H9 (cell line): ENCODE results near the gene FCGBP. TPM values are rescaled to one million over a fixed set of nuclear protein-coding genes. Genes with fewer than 3 reads are reported as not detected.
"Not testable (repeated sequence)": the region's sequence is repeated elsewhere in the genome, so short reads cannot be mapped to it uniquely, and the experiment has no call there.

Experiments
- DNase-seq: peaks from one replicate; pipeline ENCODE4 v3.0.0-alpha.2; 2017
- H2AFZ ChIP-seq: one replicate; pipeline ENCODE4 v1.6.1; 2013; ENCODE audit warnings: mild to moderate bottlenecking, low read length, control low read depth, moderate library complexity
- H2AK5ac ChIP-seq: 2 replicates; pipeline ENCODE4 v1.6.1; 2013; ENCODE audit warnings: low read length, control low read depth, mixed read lengths; ENCODE audit not compliant: insufficient read length
- H2BK120ac ChIP-seq: one replicate; pipeline ENCODE4 v1.6.1; 2013; ENCODE audit warnings: low read depth, mild to moderate bottlenecking, low read length, control low read depth, inconsistent platforms; ENCODE audit not compliant: poor library complexity, severe bottlenecking
- H2BK12ac ChIP-seq: 2 replicates; pipeline ENCODE4 v1.6.1; 2013; ENCODE audit warnings: low read length, control low read depth, mixed read lengths, low read depth; ENCODE audit not compliant: insufficient read length
- H2BK15ac ChIP-seq: 2 replicates; pipeline ENCODE4 v1.6.1; 2013; ENCODE audit warnings: low read depth, low read length, control low read depth
- H2BK20ac ChIP-seq: one replicate; pipeline ENCODE4 v1.6.1; 2013; ENCODE audit warnings: low read depth, mild to moderate bottlenecking, low read length, control low read depth, inconsistent platforms; ENCODE audit not compliant: poor library complexity, severe bottlenecking
- H2BK5ac ChIP-seq: 2 replicates; pipeline ENCODE4 v1.6.1; 2013; ENCODE audit warnings: low read length, control low read depth, mixed read lengths; ENCODE audit not compliant: insufficient read length
- H3K14ac ChIP-seq: 2 replicates; pipeline ENCODE4 v1.6.1; 2013; ENCODE audit warnings: low read length, control low read depth; ENCODE audit not compliant: insufficient read depth
- H3K18ac ChIP-seq: 2 replicates; pipeline ENCODE4 v1.6.1; 2013; ENCODE audit warnings: low read depth, mild to moderate bottlenecking, mixed read lengths, low read length, control low read depth; ENCODE audit not compliant: insufficient read length
- H3K23ac ChIP-seq: 2 replicates; pipeline ENCODE4 v1.6.1; 2013; ENCODE audit warnings: low read length, control low read depth, mixed read lengths, low read depth; ENCODE audit not compliant: insufficient read length
- H3K23me2 ChIP-seq: 2 replicates; pipeline ENCODE4 v1.6.1; 2013; ENCODE audit warnings: low read depth, mild to moderate bottlenecking, mixed read lengths, low read length, control low read depth; ENCODE audit not compliant: insufficient read length, poor library complexity, severe bottlenecking
- H3K27ac ChIP-seq: 2 replicates; pipeline ENCODE4 v1.5.1; 2013; ENCODE audit warnings: low read length, control low read depth, mixed read lengths, low read depth; ENCODE audit not compliant: insufficient read length
- H3K27me3 ChIP-seq: 2 replicates; pipeline ENCODE4 v1.6.1; 2013; ENCODE audit warnings: low read length, control low read depth, inconsistent platforms; ENCODE audit not compliant: insufficient read depth
- H3K4ac ChIP-seq: 2 replicates; pipeline ENCODE4 v1.6.1; 2013; ENCODE audit warnings: low read depth, mild to moderate bottlenecking, control low read depth, inconsistent platforms, low read length, moderate library complexity
- H3K4me1 ChIP-seq: 2 replicates; pipeline ENCODE4 v1.6.1; 2013; ENCODE audit warnings: low read length, control low read depth, inconsistent platforms; ENCODE audit not compliant: insufficient read depth
- H3K4me2 ChIP-seq: 2 replicates; pipeline ENCODE4 v1.6.1; 2013; ENCODE audit warnings: low read length, control low read depth, mixed read lengths; ENCODE audit not compliant: insufficient read length, insufficient read depth
- H3K56ac ChIP-seq: 2 replicates; pipeline ENCODE4 v1.6.1; 2013; ENCODE audit warnings: low read depth, mild to moderate bottlenecking, mixed read lengths, low read length, control low read depth; ENCODE audit not compliant: insufficient read length
- H3K79me1 ChIP-seq: 2 replicates; pipeline ENCODE4 v1.6.1; 2013; ENCODE audit warnings: low read depth, mild to moderate bottlenecking, moderate library complexity, low read length, control low read depth, inconsistent platforms; ENCODE audit not compliant: insufficient read depth, poor library complexity, severe bottlenecking
- H3K79me2 ChIP-seq: 2 replicates; pipeline ENCODE4 v1.6.1; 2013; ENCODE audit warnings: low read length, control low read depth, inconsistent platforms; ENCODE audit not compliant: insufficient read depth
- H3K9ac ChIP-seq: 2 replicates; pipeline ENCODE4 v1.6.1; 2013; ENCODE audit warnings: low read length, control low read depth, mixed read lengths; ENCODE audit not compliant: insufficient read length; ENCODE audit errors: extremely low read depth
- H3K9me3 ChIP-seq: one replicate; pipeline ENCODE4 v1.6.1; 2013; ENCODE audit warnings: low read depth, low read length, inconsistent platforms; ENCODE audit not compliant: control insufficient read depth
- H3T11ph ChIP-seq: one replicate; pipeline ENCODE4 v1.6.1; 2013; ENCODE audit warnings: mild to moderate bottlenecking, low read length, control low read depth, inconsistent platforms
- H4K20me1 ChIP-seq: one replicate; pipeline ENCODE4 v1.6.1; 2013; ENCODE audit not compliant: control insufficient read depth, insufficient read length, insufficient read depth
- H4K5ac ChIP-seq: 2 replicates; pipeline ENCODE4 v1.6.1; 2013; ENCODE audit warnings: low read depth, mild to moderate bottlenecking, mixed read lengths, low read length, control low read depth; ENCODE audit not compliant: insufficient read length
- H4K8ac ChIP-seq: replicated peaks from 2 replicates; pipeline ENCODE4 v1.6.1; 2013; ENCODE audit warnings: low read length, control low read depth, mixed read lengths, low read depth; ENCODE audit not compliant: insufficient read length
- H4K91ac ChIP-seq: 2 replicates; pipeline ENCODE4 v1.6.1; 2013; ENCODE audit warnings: low read depth, mild to moderate bottlenecking, moderate library complexity, mixed read lengths, low read length, control low read depth; ENCODE audit not compliant: insufficient read length
- H3K27ac Mint-ChIP-seq, 3 experiments: 2 replicates in 2 of 3; 3 replicates in 1 of 3; pipeline ENCODE4 v1.8.0; 2020 to 2021; ENCODE audit warnings: mixed read lengths in 3 of 3, mild to moderate bottlenecking in 1 of 3, moderate library complexity in 1 of 3
- H3K27me3 Mint-ChIP-seq: 2 replicates; pipeline ENCODE4 v1.8.0; 2021; ENCODE audit warnings: low read depth, mild to moderate bottlenecking, moderate library complexity, mixed read lengths
- H3K36me3 Mint-ChIP-seq, 3 experiments: 2 replicates in 2 of 3; 3 replicates in 1 of 3; pipeline ENCODE4 v1.8.0; 2020 to 2021; ENCODE audit warnings: low read depth in 3 of 3, mixed read lengths in 3 of 3; ENCODE audit not compliant: insufficient read depth in 1 of 3
- H3K4me1 Mint-ChIP-seq, 2 experiments: 2 replicates each; pipeline ENCODE4 v1.8.0; 2020; ENCODE audit warnings: mixed read lengths in 2 of 2
- H3K4me3 Mint-ChIP-seq, 2 experiments: 2 replicates in 1 of 2; 3 replicates in 1 of 2; pipeline ENCODE4 v1.8.0; 2020 to 2021; ENCODE audit warnings: mild to moderate bottlenecking in 2 of 2, mixed read lengths in 2 of 2, moderate library complexity in 1 of 2
- H3K9me3 Mint-ChIP-seq, 2 experiments: 2 replicates in 1 of 2; 3 replicates in 1 of 2; pipeline ENCODE4 v1.8.0; 2020; ENCODE audit warnings: mild to moderate bottlenecking in 2 of 2, mixed read lengths in 2 of 2, moderate library complexity in 1 of 2
- WGBS: extraction: QIAGEN DNeasy Blood & Tissue Kit; methylation state at CpG from one replicate; pipeline ENCODE4 v1.1.7; 2013; ENCODE audit warnings: missing lambda C conversion rate, low lambda C conversion rate, mixed read lengths; ENCODE audit not compliant: insufficient read length; ENCODE audit errors: extremely low coverage; 5-methylcytosine and 5-hydroxymethylcytosine counted together
- total RNA-seq: library from RNA; stranded (reverse); gene quantifications from 2 replicates; pipeline ENCODE4 v1.2.1, GENCODE V29; 2021
- TF ChIP-seq, protein P1 (sequence below): fragments of 200-600 bp; sonication (generic); conservative IDR thresholded peaks from 3 replicates; pipeline ENCODE4 v1.8.0; 2021; ENCODE audit warnings: antibody characterized with exemption, mild to moderate bottlenecking

The FCGBP gene
- total RNA-seq, 1 experiment from 2014 or later: 0.13 TPM

DNA sequence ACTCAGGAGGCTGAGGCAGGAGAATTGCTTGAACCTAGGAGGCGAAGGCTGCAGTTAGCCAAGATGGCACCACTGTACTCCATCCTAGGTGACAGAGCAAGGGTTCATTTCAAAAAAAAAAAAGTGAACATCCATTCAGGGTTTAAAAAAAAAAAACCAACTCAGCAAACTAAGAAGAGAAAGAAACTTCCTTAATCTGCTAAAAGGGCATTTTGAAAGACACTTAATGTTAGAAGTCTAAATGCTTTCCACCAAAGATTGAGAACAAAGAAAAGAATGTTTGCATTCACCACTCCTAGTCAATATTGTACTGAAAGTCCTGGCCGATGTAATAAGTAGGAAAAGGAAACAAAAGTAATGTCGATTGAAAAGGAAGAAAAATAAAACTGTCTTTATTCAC, 29.5 kb upstream of the FCGBP start:
- Mint-ChIP-seq H3K27me3 (no peaks in the 10 kb centered on the region; the same call in 1 of the 2 replicates), H3K9me3 (no peaks in the 10 kb centered on the region), H3K4me3 (no peak overlapping the region), H3K4me1 (peaks cover 19 to 21% of the 10 kb centered on the region in 2 experiments), H3K27ac (no peak overlapping the region), H3K36me3 (no peaks in the 10 kb centered on the region)
- Histone ChIP-seq H3K27ac (no peak overlapping the region), H3K14ac (no peak overlapping the region), H4K5ac (no peak overlapping the region), H2BK15ac (no peak overlapping the region), H3K9ac (no peak overlapping the region), H4K20me1 (no peaks in the 10 kb centered on the region), H2BK20ac (no peak overlapping the region), H3T11ph (no peak overlapping the region), H3K18ac (no peak overlapping the region), H3K9me3 (no peaks in the 10 kb centered on the region), H4K91ac (no peak overlapping the region), H3K4ac (no peak overlapping the region), H2BK5ac (no peak overlapping the region), H4K8ac (no peak overlapping the region), H3K27me3 (no peaks in the 10 kb centered on the region), H3K4me1 (peaks cover 3% of the 10 kb centered on the region; the same call in 1 of the 2 replicates), H3K4me2 (no peak overlapping the region), H3K79me1 (no peaks in the 10 kb centered on the region), H2AFZ (no peak overlapping the region), H3K23me2 (no peaks in the 10 kb centered on the region), H2BK120ac (no peak overlapping the region), H3K56ac (no peak overlapping the region), H3K79me2 (no peaks in the 10 kb centered on the region), H2BK12ac (no peak overlapping the region), H3K23ac (no peak overlapping the region), H2AK5ac (no peak overlapping the region)
- TF ChIP-seq, protein P1, sequence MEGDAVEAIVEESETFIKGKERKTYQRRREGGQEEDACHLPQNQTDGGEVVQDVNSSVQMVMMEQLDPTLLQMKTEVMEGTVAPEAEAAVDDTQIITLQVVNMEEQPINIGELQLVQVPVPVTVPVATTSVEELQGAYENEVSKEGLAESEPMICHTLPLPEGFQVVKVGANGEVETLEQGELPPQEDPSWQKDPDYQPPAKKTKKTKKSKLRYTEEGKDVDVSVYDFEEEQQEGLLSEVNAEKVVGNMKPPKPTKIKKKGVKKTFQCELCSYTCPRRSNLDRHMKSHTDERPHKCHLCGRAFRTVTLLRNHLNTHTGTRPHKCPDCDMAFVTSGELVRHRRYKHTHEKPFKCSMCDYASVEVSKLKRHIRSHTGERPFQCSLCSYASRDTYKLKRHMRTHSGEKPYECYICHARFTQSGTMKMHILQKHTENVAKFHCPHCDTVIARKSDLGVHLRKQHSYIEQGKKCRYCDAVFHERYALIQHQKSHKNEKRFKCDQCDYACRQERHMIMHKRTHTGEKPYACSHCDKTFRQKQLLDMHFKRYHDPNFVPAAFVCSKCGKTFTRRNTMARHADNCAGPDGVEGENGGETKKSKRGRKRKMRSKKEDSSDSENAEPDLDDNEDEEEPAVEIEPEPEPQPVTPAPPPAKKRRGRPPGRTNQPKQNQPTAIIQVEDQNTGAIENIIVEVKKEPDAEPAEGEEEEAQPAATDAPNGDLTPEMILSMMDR: no peak
- DNase-seq: no peak
- no CpG with 5 or more reads among the region's 3 CpGs for WGBS

DNA sequence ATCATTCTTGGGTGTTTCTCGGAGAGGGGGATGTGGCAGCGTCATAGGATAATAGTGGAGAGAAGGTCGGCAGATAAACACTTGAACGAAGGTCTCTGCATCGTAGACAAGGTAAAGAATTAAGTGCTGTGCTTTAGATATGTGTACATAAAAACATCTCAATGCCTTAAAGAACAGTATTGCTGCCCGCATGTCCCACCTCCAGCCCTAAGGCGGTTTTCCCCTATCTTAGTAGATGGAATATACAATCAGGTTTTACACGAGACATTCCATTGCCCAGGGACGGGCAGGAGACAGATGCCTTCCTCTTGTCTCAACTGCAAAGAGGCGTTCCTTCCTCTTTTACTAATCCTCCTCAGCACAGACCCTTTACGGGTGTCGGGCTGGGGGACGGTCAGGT, 25.0 kb upstream of the FCGBP start:
- H3K36me3 Mint-ChIP-seq, DNase-seq, H3K9me3 ChIP-seq, H2BK15ac ChIP-seq, H3K27ac ChIP-seq, H3K4ac ChIP-seq, H2BK12ac ChIP-seq, H3K56ac ChIP-seq, H3K9me3 Mint-ChIP-seq, H3K79me1 ChIP-seq, H4K20me1 ChIP-seq, H3T11ph ChIP-seq, H3K18ac ChIP-seq, H3K27me3 ChIP-seq, H3K79me2 ChIP-seq, H3K14ac ChIP-seq, H3K4me1 ChIP-seq, H2AK5ac ChIP-seq, H2BK5ac ChIP-seq, H3K23ac ChIP-seq, H2BK20ac ChIP-seq, H4K91ac ChIP-seq, H2AFZ ChIP-seq, H3K4me2 ChIP-seq, H4K5ac ChIP-seq, H3K23me2 ChIP-seq, H3K9ac ChIP-seq, H3K27me3 Mint-ChIP-seq, H4K8ac ChIP-seq, H2BK120ac ChIP-seq: not testable (repeated sequence)
- no CpG with 5 or more reads among the region's 13 CpGs for WGBS
- Mint-ChIP-seq H3K4me3 (peak overlapping the region; percentile 17 to 32; a peak in 3 of 5 replicates), H3K4me1 (peaks cover 24 to 25% of the 10 kb centered on the region in 2 experiments), H3K27ac (peak overlapping the region; percentile 63 to 88 (median 70); a peak in 3 of 7 replicates)
